SJCRH30 (cell line): ENCODE results near the gene H1-8. TPM values are rescaled to one million over a fixed set of nuclear protein-coding genes. Genes with fewer than 3 reads are reported as not detected.

ENCODE experiments used
- DNase-seq, 2 experiments: peaks; one replicate each; pipeline ENCODE4 v3.0.0-alpha.2; 2015 to 2020
- H3K27ac ChIP-seq: fragments of 250-450 bp; sonication (Bioruptor Pico); 2 replicates; pipeline ENCODE4 v1.5.1; 2020; ENCODE audit warnings: mild to moderate bottlenecking, moderate library complexity
- H3K27me3 ChIP-seq: fragments of 250-450 bp; sonication (Bioruptor Pico); 2 replicates; pipeline ENCODE4 v1.5.1; 2020; ENCODE audit warnings: mild to moderate bottlenecking, moderate library complexity
- H3K36me3 ChIP-seq: fragments of 250-450 bp; sonication (Bioruptor Pico); 2 replicates; pipeline ENCODE4 v1.5.1; 2020; ENCODE audit warnings: mild to moderate bottlenecking, moderate library complexity
- H3K4me1 ChIP-seq: fragments of 250-450 bp; sonication (Bioruptor Pico); 2 replicates; pipeline ENCODE4 v1.5.1; 2020; ENCODE audit warnings: mild to moderate bottlenecking, moderate library complexity
- H3K4me3 ChIP-seq: fragments of 250-450 bp; sonication (Bioruptor Pico); 2 replicates; pipeline ENCODE4 v1.5.1; 2020; ENCODE audit warnings: mild to moderate bottlenecking, moderate library complexity
- H3K9me3 ChIP-seq: fragments of 250-450 bp; sonication (Bioruptor Pico); replicated peaks from 2 replicates; pipeline ENCODE4 v1.5.1; 2020; ENCODE audit warnings: mild to moderate bottlenecking, moderate library complexity
- total RNA-seq: library from RNA; depleted of rRNA; stranded (reverse); fragments of >200 nt; shearing (Covaris generic); gene quantifications from 2 replicates; pipeline ENCODE4 v1.2.3, GENCODE V29; 2014

H1-8 gene
- total RNA-seq, 1 experiment from 2014 or later, result not detected

GRCh38 chr3:129553719-129554118, 10.7 kb downstream of the H1-8 start:
- DNase-seq, result no peak
- Histone ChIP-seq H3K27ac (no peak overlapping the region; the same call in 1 of the 2 replicates), H3K36me3 (peaks cover 15% of the 10 kb centered on the region), H3K9me3 (no peaks in the 10 kb centered on the region), H3K4me3 (no peak overlapping the region), H3K27me3 (no peaks in the 10 kb centered on the region), H3K4me1 (peaks cover 58% of the 10 kb centered on the region)

GRCh38 chr3:129554356-129555152, 11.6 kb downstream of the H1-8 start:
- Histone ChIP-seq H3K4me3 (no peak overlapping the region), H3K36me3 (peaks cover 17% of the 10 kb centered on the region), H3K27ac (peak overlapping the region; percentile 72), H3K27me3 (no peaks in the 10 kb centered on the region), H3K4me1 (peaks cover 66% of the 10 kb centered on the region), H3K9me3 (no peaks in the 10 kb centered on the region)
- peak; percentile 89 to 91 for DNase-seq

GRCh38 chr3:129555153-129555550, 12.2 kb downstream of the H1-8 start:
- Histone ChIP-seq H3K36me3 (peaks cover 19% of the 10 kb centered on the region), H3K4me3 (no peak overlapping the region), H3K27me3 (no peaks in the 10 kb centered on the region), H3K27ac (peak overlapping the region; percentile 72), H3K9me3 (no peaks in the 10 kb centered on the region), H3K4me1 (peaks cover 72% of the 10 kb centered on the region)
- DNase-seq, result no peak

GRCh38 chr3:129555616-129556357, 12.8 kb downstream of the H1-8 start:
- Histone ChIP-seq H3K4me3 (no peak overlapping the region), H3K27ac (no peak overlapping the region; the same call in 1 of the 2 replicates), H3K36me3 (peaks cover 19% of the 10 kb centered on the region), H3K4me1 (peaks cover 72% of the 10 kb centered on the region), H3K9me3 (no peaks in the 10 kb centered on the region), H3K27me3 (no peaks in the 10 kb centered on the region)
- no peak for DNase-seq

GRCh38 chr3:129556358-129556695, 13.4 kb downstream of the H1-8 start:
- Histone ChIP-seq H3K27me3 (no peaks in the 10 kb centered on the region), H3K27ac (no peak overlapping the region), H3K9me3 (no peaks in the 10 kb centered on the region), H3K4me1 (peaks cover 72% of the 10 kb centered on the region), H3K36me3 (peaks cover 19% of the 10 kb centered on the region), H3K4me3 (no peak overlapping the region)
- DNase-seq, result no peak

- no peak for DNase-seq
- no peak overlapping the region for H3K4me3 ChIP-seq
- H3K9me3 ChIP-seq, result no peaks in the 10 kb centered on the region
- H3K4me1 ChIP-seq, result peaks cover 72% of the 10 kb centered on the region
- H3K27me3 ChIP-seq, result no peaks in the 10 kb centered on the region
- peaks cover 19% of the 10 kb centered on the region for H3K36me3 ChIP-seq
- H3K27ac ChIP-seq, result no peak overlapping the region
These were observed 14.0 kb downstream of the H1-8 start for GRCh38 chr3:129556890-129557547.

- Histone ChIP-seq H3K27me3 (no peaks in the 10 kb centered on the region), H3K27ac (no peak overlapping the region), H3K9me3 (no peaks in the 10 kb centered on the region), H3K4me3 (no peak overlapping the region), H3K4me1 (peaks cover 72% of the 10 kb centered on the region), H3K36me3 (peaks cover 19% of the 10 kb centered on the region)
- DNase-seq, result no peak
These were observed 14.5 kb downstream of the H1-8 start for GRCh38 chr3:129557548-129557894.

- peak overlapping the region; percentile 89 for H3K27ac ChIP-seq
- peaks cover 19% of the 10 kb centered on the region for H3K36me3 ChIP-seq
- H3K4me3 ChIP-seq, result no peak overlapping the region
- no peaks in the 10 kb centered on the region for H3K9me3 ChIP-seq
- no peak for DNase-seq
- no peaks in the 10 kb centered on the region for H3K27me3 ChIP-seq
- peaks cover 65% of the 10 kb centered on the region for H3K4me1 ChIP-seq
These were observed 15.3 kb downstream of the H1-8 start for GRCh38 chr3:129558081-129558771.

GRCh38 chr3:129558772-129559564, 16.0 kb downstream of the H1-8 start:
- Histone ChIP-seq H3K36me3 (peaks cover 19% of the 10 kb centered on the region), H3K9me3 (no peaks in the 10 kb centered on the region), H3K27ac (peak overlapping the region; percentile 89), H3K27me3 (no peaks in the 10 kb centered on the region), H3K4me1 (peaks cover 59% of the 10 kb centered on the region), H3K4me3 (no peak overlapping the region)
- DNase-seq, result peak; percentile 86 to 91

- Histone ChIP-seq H3K27ac (peak overlapping the region; percentile 89), H3K36me3 (peaks cover 19% of the 10 kb centered on the region), H3K9me3 (no peaks in the 10 kb centered on the region), H3K4me1 (peaks cover 52% of the 10 kb centered on the region), H3K4me3 (peak overlapping the region; percentile 50), H3K27me3 (no peaks in the 10 kb centered on the region)
- DNase-seq, result no peak
These were observed 16.6 kb downstream of the H1-8 start for GRCh38 chr3:129559565-129560079.

GRCh38 chr3:129560269-129560787, 17.4 kb downstream of the H1-8 start:
- peak; percentile 87 to 88 for DNase-seq
- Histone ChIP-seq H3K36me3 (peaks cover 19% of the 10 kb centered on the region), H3K27ac (peak overlapping the region; percentile 89)

GRCh38 chr3:129560911-129561594, 18.1 kb downstream of the H1-8 start:
- peak; percentile 95 to 96 for DNase-seq
- Histone ChIP-seq H3K9me3 (no peaks in the 10 kb centered on the region), H3K36me3 (peaks cover 19% of the 10 kb centered on the region), H3K27me3 (no peaks in the 10 kb centered on the region), H3K4me1 (peaks cover 39% of the 10 kb centered on the region), H3K4me3 (peak overlapping the region; percentile 50), H3K27ac (peak overlapping the region; percentile 89)

More at GRCh38 chr3:129560269-129560787, 17.4 kb downstream of the H1-8 start:
- H3K4me3 ChIP-seq, result peak overlapping the region; percentile 50
- no peaks in the 10 kb centered on the region for H3K27me3 ChIP-seq
- H3K4me1 ChIP-seq, result peaks cover 47% of the 10 kb centered on the region
- H3K9me3 ChIP-seq, result no peaks in the 10 kb centered on the region

- DNase-seq, result no peak
- Histone ChIP-seq H3K27ac (peak overlapping the region; percentile 89), H3K27me3 (no peaks in the 10 kb centered on the region), H3K4me3 (no peak overlapping the region), H3K9me3 (no peaks in the 10 kb centered on the region), H3K36me3 (peaks cover 15% of the 10 kb centered on the region), H3K4me1 (peaks cover 37% of the 10 kb centered on the region)
These were observed 18.8 kb downstream of the H1-8 start for GRCh38 chr3:129561619-129562248.
